B cell (primary cell): ENCODE measurements around the gene NOXA1. TPM values are rescaled to one million over a fixed set of nuclear protein-coding genes. Genes with fewer than 3 reads are reported as not detected.

Experiments used
- ATAC-seq: fragments of 200-7000 bp; cut with Tn5 transposase; one replicate; pipeline ENCODE4 v1.10.0; 2021; ENCODE audit warnings: low read depth, mild to moderate bottlenecking, moderate number of reproducible peaks, moderate library complexity
- CTCF ChIA-PET: fragments of 350-600 bp; sonication (Branson Sonifier 250); formaldehyde crosslinking; loops from one replicate; lab custom pipeline; 2021; ENCODE audit warnings: antibody characterized with exemption, inconsistent platforms; lab: Charles Lee
- POLR2A ChIA-PET: fragments of 350-600 bp; sonication (Branson Sonifier 250); formaldehyde crosslinking; loops from one replicate; lab custom pipeline; 2021; ENCODE audit warnings: antibody characterized with exemption; lab: Charles Lee
- DNase-seq: peaks from one replicate; pipeline ENCODE4 v3.0.0; 2013
- H2AFZ ChIP-seq: 2 replicates; pipeline ENCODE4 v1.6.1; 2012; ENCODE audit warnings: mild to moderate bottlenecking, low read depth, low read length; ENCODE audit not compliant: insufficient read depth, poor library complexity, severe bottlenecking
- H3K27ac ChIP-seq, 2 donors: 1 replicate in 1 of 2; 2 replicates in 1 of 2; pipeline ENCODE4 v1.5.1; 2012 to 2013; ENCODE audit warnings: low read length in 2 of 2, mild to moderate bottlenecking in 2 of 2, moderate library complexity in 1 of 2
- H3K27me3 ChIP-seq, 4 experiments: fragments of 200-600 bp in 1 of 4; sonication (generic) in 1 of 4; replicated peaks in 1 of 4; 1 replicate in 2 of 4; 2 replicates in 2 of 4; pipeline versions ENCODE4 v1.6.1 to v1.7.0; 2013 to 2016; ENCODE audit warnings: low read length in 3 of 4, mild to moderate bottlenecking in 2 of 4, mixed read lengths in 1 of 4, moderate library complexity in 1 of 4; ENCODE audit not compliant: insufficient read depth in 4 of 4, control insufficient read depth in 3 of 4; ENCODE audit errors: control extremely low read depth in 1 of 4
- H3K36me3 ChIP-seq, 2 experiments: replicated peaks in 1 of 2; 1 replicate in 1 of 2; 2 replicates in 1 of 2; pipeline versions ENCODE4 v1.6.1 to v1.7.1; 2013; ENCODE audit warnings: low read length in 1 of 2; ENCODE audit not compliant: insufficient read depth in 2 of 2, control insufficient read depth in 1 of 2; ENCODE audit errors: control extremely low read depth in 1 of 2, extremely low read depth in 1 of 2
- H3K4me1 ChIP-seq, 2 donors: fragments of 200-600 bp in 1 of 2; sonication (generic) in 1 of 2; 1 replicate in 1 of 2; 2 replicates in 1 of 2; pipeline versions ENCODE4 v1.5.1 to v1.6.1; 2013 to 2017; ENCODE audit warnings: low read length in 2 of 2; ENCODE audit not compliant: control insufficient read depth in 2 of 2, insufficient read depth in 2 of 2
- H3K4me2 ChIP-seq: replicated peaks from 2 replicates; pipeline ENCODE3; 2012; ENCODE audit warnings: mild to moderate bottlenecking, low read depth, low read length; ENCODE audit not compliant: poor library complexity, severe bottlenecking
- H3K4me3 ChIP-seq, 5 experiments: fragments of 200-600 bp in 1 of 5; sonication (generic) in 1 of 5; 1 replicate in 3 of 5; 2 replicates in 2 of 5; pipeline versions ENCODE4 v1.5.1 to v1.7.0; 2011 to 2016; ENCODE audit warnings: low read length in 4 of 5, mild to moderate bottlenecking in 4 of 5, low read depth in 2 of 5, control low read depth in 1 of 5, moderate library complexity in 1 of 5; ENCODE audit not compliant: insufficient read depth in 1 of 5; ENCODE audit errors: control extremely low read depth in 1 of 5, extremely low read depth in 1 of 5
- H3K79me2 ChIP-seq: fragments of 200-600 bp; sonication (generic); one replicate; pipeline ENCODE4 v1.6.0; 2016; ENCODE audit warnings: low read length; ENCODE audit not compliant: control insufficient read depth, insufficient read depth
- H3K9ac ChIP-seq: fragments of 200-600 bp; sonication (generic); 2 replicates; pipeline ENCODE4 v1.6.1; 2017; ENCODE audit warnings: mild to moderate bottlenecking, low read length, moderate library complexity
- H3K9me3 ChIP-seq, 3 donors: one replicate each; pipeline versions ENCODE4 v1.6.1 to v1.7.1; 2013; ENCODE audit warnings: low read length in 2 of 3; ENCODE audit not compliant: control insufficient read depth in 2 of 3, insufficient read depth in 1 of 3; ENCODE audit errors: control extremely low read depth in 1 of 3
- H4K20me1 ChIP-seq: 2 replicates; pipeline ENCODE4 v1.6.0; 2012; ENCODE audit warnings: mild to moderate bottlenecking, low read length; ENCODE audit not compliant: insufficient read depth, control insufficient read depth, poor library complexity, severe bottlenecking
- H3K27ac Mint-ChIP-seq: one replicate; pipeline ENCODE4 v1.8.0; 2021; ENCODE audit warnings: mixed read lengths
- H3K27me3 Mint-ChIP-seq: one replicate; pipeline ENCODE4 v1.8.0; 2021; ENCODE audit warnings: mixed read lengths
- H3K4me1 Mint-ChIP-seq: one replicate; pipeline ENCODE4 v1.8.0; 2021; ENCODE audit warnings: mixed read lengths
- H3K4me3 Mint-ChIP-seq: one replicate; pipeline ENCODE4 v1.8.0; 2021; ENCODE audit warnings: mixed read lengths
- H3K9me3 Mint-ChIP-seq: one replicate; pipeline ENCODE4 v1.8.0; 2022; ENCODE audit warnings: mixed read lengths; ENCODE audit not compliant: insufficient read depth
- EZH2 ChIP-seq: IDR thresholded peaks from 2 replicates; pipeline ENCODE4 v1.6.1; 2012; ENCODE audit warnings: borderline replicate concordance, low read depth, mild to moderate bottlenecking, moderate library complexity, low read length; ENCODE audit not compliant: insufficient read depth, poor library complexity, severe bottlenecking
- WGBS: methylation state at CpG from one replicate; pipeline ENCODE4 v1.1.5; 2013; ENCODE audit warnings: missing lambda C conversion rate; ENCODE audit not compliant: insufficient coverage; 5-methylcytosine and 5-hydroxymethylcytosine counted together
- intact Hi-C: fragments of 100-400 bp; cut with micrococcal nuclease; formaldehyde crosslinking; loops from one replicate; pipeline ENCODE4 v1.10.0; 2022
- polyA plus RNA-seq: library from polyadenylated mRNA; depleted of rRNA; stranded (reverse); fragments of >200 nt; gene quantifications from 2 replicates; pipeline ENCODE4 v1.2.3, GENCODE V29; 2012
- total RNA-seq, 2 donors: library from RNA; stranded (reverse); fragments of 120-200 nt in 1 of 2; gene quantifications; 1 replicate in 1 of 2; 2 replicates in 1 of 2; pipeline versions ENCODE4 v1.2.3 to v1.2.4, GENCODE V29; 2013 to 2022
- TF ChIP-seq, protein P1 (sequence below): fragments of 200-600 bp; IDR thresholded peaks from one replicate; pipeline ENCODE4 v1.8.0; 2022; ENCODE audit warnings: antibody characterized with exemption, mild to moderate bottlenecking

NOXA1 gene
- total and polyA plus RNA-seq, 2 donors (not counting 1 experiment from before 2014, with no cell fraction given), result 5.7 to 7.7 TPM

DNA sequence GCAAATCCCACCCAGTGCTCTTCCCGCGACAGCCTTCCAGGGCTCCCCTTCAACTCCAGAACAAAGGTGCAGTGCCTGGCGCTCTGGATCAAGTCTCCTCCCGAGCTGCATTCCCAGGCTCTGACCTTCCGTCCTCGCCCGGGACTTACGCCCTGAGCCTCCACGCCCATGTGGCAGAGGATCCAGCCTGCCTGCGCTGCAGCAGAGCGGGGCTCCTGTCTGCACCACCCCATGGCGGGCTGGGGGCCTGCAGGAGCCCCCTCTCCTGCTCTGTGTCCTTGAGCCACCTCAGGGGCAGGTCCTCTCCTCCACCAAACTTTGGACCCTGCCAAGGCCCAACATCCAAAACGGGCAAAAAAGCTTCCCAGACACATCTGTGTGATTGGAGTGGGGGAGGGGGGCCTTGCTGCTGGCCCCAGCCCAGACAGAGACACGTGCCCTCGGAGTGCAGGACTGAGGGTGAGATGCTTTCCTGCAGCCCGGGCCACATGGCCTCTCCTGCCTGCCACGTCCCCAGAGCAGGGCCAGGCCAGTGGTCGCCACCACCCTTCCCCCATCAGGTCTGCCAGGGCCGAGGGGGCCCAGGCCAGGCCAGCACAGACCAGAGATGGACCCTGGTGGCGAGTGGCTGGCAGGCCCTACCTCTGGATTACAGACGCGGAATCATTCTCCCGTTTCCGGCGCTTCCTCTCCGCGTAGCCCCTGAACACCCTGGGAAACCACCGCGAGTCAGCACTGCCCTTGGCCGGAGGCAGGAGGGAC, 31.6 kb downstream of the NOXA1 start:
- H3K27ac Mint-ChIP-seq, result peak overlapping the region; percentile 79
- no peak for ATAC-seq
- Histone ChIP-seq H3K79me2 (peaks cover 3% of the 10 kb centered on the region), H3K9me3 (peaks cover 0 to 6% (median 0%) of the 10 kb centered on the region in 3 donors), H3K4me3 (peak overlapping the region in 4 of 5 experiments; percentile 54 to 71 (median 60)), H3K36me3 (peaks cover 0 to 3% of the 10 kb centered on the region in 2 experiments), H3K27me3 (no peaks in the 10 kb centered on the region), H3K4me1 (peaks cover 41 to 62% of the 10 kb centered on the region in 2 donors), H3K4me2 (peak overlapping the region; percentile 91), H3K27ac (peak overlapping the region; percentile 41 to 73), H4K20me1 (peaks cover 16% of the 10 kb centered on the region), H3K9ac (peak overlapping the region; percentile 66), H2AFZ (peak overlapping the region; percentile 54)
- H3K27me3 Mint-ChIP-seq, result no peaks in the 10 kb centered on the region
- intact Hi-C loops, result loop anchor here (1.0 to 10.0 kb wide), 3 partner anchors 31 to 660 kb away; partner anchors contain the start of genes CCDC183, EXD3, MRPL41 and NOXA1
- ChIA-PET CTCF (no interaction called here), POLR2A (interaction anchor here (1.4 kb wide), 1 partner anchor 32 kb away, joined by 9 read pairs; the partner anchor contains the start of genes EXD3 and NOXA1)
- 85% methylated on average over 26 of the region's 30 CpGs for WGBS
- no peak for DNase-seq
- no peaks in the 10 kb centered on the region for H3K9me3 Mint-ChIP-seq
- H3K4me1 Mint-ChIP-seq, result peaks cover 33% of the 10 kb centered on the region
- H3K4me3 Mint-ChIP-seq, result peak overlapping the region; percentile 85
- TF ChIP-seq EZH2, result no peak
- TF ChIP-seq, protein P1, sequence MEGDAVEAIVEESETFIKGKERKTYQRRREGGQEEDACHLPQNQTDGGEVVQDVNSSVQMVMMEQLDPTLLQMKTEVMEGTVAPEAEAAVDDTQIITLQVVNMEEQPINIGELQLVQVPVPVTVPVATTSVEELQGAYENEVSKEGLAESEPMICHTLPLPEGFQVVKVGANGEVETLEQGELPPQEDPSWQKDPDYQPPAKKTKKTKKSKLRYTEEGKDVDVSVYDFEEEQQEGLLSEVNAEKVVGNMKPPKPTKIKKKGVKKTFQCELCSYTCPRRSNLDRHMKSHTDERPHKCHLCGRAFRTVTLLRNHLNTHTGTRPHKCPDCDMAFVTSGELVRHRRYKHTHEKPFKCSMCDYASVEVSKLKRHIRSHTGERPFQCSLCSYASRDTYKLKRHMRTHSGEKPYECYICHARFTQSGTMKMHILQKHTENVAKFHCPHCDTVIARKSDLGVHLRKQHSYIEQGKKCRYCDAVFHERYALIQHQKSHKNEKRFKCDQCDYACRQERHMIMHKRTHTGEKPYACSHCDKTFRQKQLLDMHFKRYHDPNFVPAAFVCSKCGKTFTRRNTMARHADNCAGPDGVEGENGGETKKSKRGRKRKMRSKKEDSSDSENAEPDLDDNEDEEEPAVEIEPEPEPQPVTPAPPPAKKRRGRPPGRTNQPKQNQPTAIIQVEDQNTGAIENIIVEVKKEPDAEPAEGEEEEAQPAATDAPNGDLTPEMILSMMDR, result no peak
